CD4-positive, alpha-beta memory T cell (primary cell): ENCODE results near the gene LMF1. TPM values are rescaled to one million over a fixed set of nuclear protein-coding genes. Genes with fewer than 3 reads are reported as not detected.
A peak's percentile ranks its signal among the peaks of the same experiment; 100 is the strongest.

Experiments used
- CTCF ChIA-PET: fragments of 350-600 bp; sonication (Branson Sonifier 250); formaldehyde crosslinking; loops from one replicate; lab custom pipeline; 2021; ENCODE audit warnings: inconsistent platforms; ENCODE audit not compliant: partially characterized antibody; lab: Charles Lee
- POLR2A ChIA-PET: fragments of 350-600 bp; sonication (Branson Sonifier 250); formaldehyde crosslinking; loops from one replicate; lab custom pipeline; 2021; ENCODE audit not compliant: partially characterized antibody; lab: Charles Lee
- DNase-seq, 5 donors: peaks; one replicate each; pipeline versions ENCODE4 v3.0.0 to v3.0.0-alpha.2; 2020 to 2022; ENCODE audit warnings: mixed read lengths in 1 of 5
- H3K27ac ChIP-seq: one replicate; pipeline ENCODE4 v1.7.0; 2013; ENCODE audit warnings: low read depth, low read length
- H3K27me3 ChIP-seq: 2 replicates; pipeline ENCODE4 v1.7.0; 2013; ENCODE audit warnings: mild to moderate bottlenecking, low read length, moderate library complexity; ENCODE audit not compliant: insufficient read depth
- H3K36me3 ChIP-seq: 2 replicates; pipeline ENCODE4 v1.7.0; 2013; ENCODE audit warnings: mild to moderate bottlenecking, low read length, moderate library complexity; ENCODE audit not compliant: insufficient read depth
- H3K4me1 ChIP-seq: 2 replicates; pipeline ENCODE4 v1.7.0; 2013; ENCODE audit warnings: mild to moderate bottlenecking, low read length, moderate library complexity; ENCODE audit not compliant: insufficient read depth
- H3K4me3 ChIP-seq, 2 donors: one replicate each; pipeline ENCODE4 v1.7.0; 2013; ENCODE audit warnings: low read length in 2 of 2, mild to moderate bottlenecking in 1 of 2
- H3K9me3 ChIP-seq, 2 donors: one replicate each; pipeline ENCODE4 v1.7.0; 2013; ENCODE audit warnings: low read length in 2 of 2, control low read depth in 1 of 2; ENCODE audit not compliant: control insufficient read depth in 1 of 2
- H3K27ac Mint-ChIP-seq, 7 donors: one replicate each; pipeline ENCODE4 v1.8.0; 2020 to 2021; ENCODE audit warnings: mixed read lengths in 7 of 7, mild to moderate bottlenecking in 6 of 7, inconsistent platforms in 3 of 7, moderate library complexity in 3 of 7
- H3K27me3 Mint-ChIP-seq, 2 donors: one replicate each; pipeline ENCODE4 v1.8.0; 2020 to 2021; ENCODE audit warnings: mixed read lengths in 2 of 2
- H3K36me3 Mint-ChIP-seq, 2 donors: one replicate each; pipeline ENCODE4 v1.8.0; 2020 to 2021; ENCODE audit warnings: mixed read lengths in 2 of 2, inconsistent platforms in 1 of 2, mild to moderate bottlenecking in 1 of 2
- H3K4me1 Mint-ChIP-seq, 4 donors: one replicate each; pipeline ENCODE4 v1.8.0; 2020 to 2021; ENCODE audit warnings: mixed read lengths in 4 of 4, mild to moderate bottlenecking in 1 of 4
- H3K4me3 Mint-ChIP-seq, 8 donors: one replicate each; pipeline ENCODE4 v1.8.0; 2020 to 2021; ENCODE audit warnings: mixed read lengths in 8 of 8, mild to moderate bottlenecking in 7 of 8, moderate library complexity in 6 of 8, inconsistent platforms in 3 of 8
- H3K9me3 Mint-ChIP-seq, 8 donors: one replicate each; pipeline ENCODE4 v1.8.0; 2020 to 2021; ENCODE audit warnings: mixed read lengths in 8 of 8, mild to moderate bottlenecking in 5 of 8, inconsistent platforms in 3 of 8, moderate library complexity in 1 of 8
- intact Hi-C: fragments of 100-400 bp; cut with micrococcal nuclease; formaldehyde crosslinking; loops from one replicate; pipeline ENCODE4 v1.15.1; 2023
- polyA plus RNA-seq, 2 donors: library from polyadenylated mRNA; unstranded; fragments of 300-500 nt; fragmentation: Illumina TruSeq; gene quantifications; one replicate each; pipeline ENCODE4 v1.2.3, GENCODE V29; 2021
- total RNA-seq, 2 experiments: library from RNA; stranded (reverse); gene quantifications; one replicate each; pipeline ENCODE4 v1.2.3, GENCODE V29; 2021

The LMF1 gene
- total and polyA plus RNA-seq, 4 experiments from 2014 or later: 8.5 to 59.7 (median 32.6) TPM

DNA sequence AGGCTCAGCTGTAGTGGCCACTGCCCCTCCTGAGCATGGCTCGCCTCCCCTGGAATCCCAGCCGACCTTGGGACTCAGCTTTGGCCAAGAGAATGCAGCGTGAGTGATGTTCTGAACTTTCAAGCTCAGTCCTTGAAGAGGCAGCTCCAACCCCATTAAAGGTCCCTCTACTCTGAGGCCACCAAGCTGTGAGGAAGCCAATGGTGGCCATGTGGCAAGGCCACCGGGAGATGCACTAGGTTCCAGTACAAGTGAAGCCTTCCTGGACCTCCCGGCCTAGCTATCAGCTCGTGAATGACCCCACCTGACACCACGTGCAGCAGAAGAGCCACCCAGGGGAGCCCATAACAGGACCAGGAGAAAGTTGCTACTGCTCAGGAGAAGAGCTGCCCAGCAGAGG is 88.5 kb downstream of the LMF1 start:
- no peaks in the 10 kb centered on the region for H3K27me3 ChIP-seq
- intact Hi-C loops: no loop called here
- no peak overlapping the region for H3K4me3 Mint-ChIP-seq
- H3K4me3 ChIP-seq: no peak overlapping the region
- no peak for DNase-seq
- H3K27me3 Mint-ChIP-seq: no peaks in the 10 kb centered on the region
- H3K4me1 Mint-ChIP-seq: peaks cover 0 to 1% (median under 1%) of the 10 kb centered on the region in 4 donors
- H3K36me3 Mint-ChIP-seq: peaks cover 0 to 12% of the 10 kb centered on the region in 2 donors
- POLR2A ChIA-PET: no interaction called here
- CTCF ChIA-PET: no interaction called here
- H3K4me1 ChIP-seq: no peaks in the 10 kb centered on the region
- peaks cover 0 to 3% (median 0%) of the 10 kb centered on the region in 8 donors for H3K9me3 Mint-ChIP-seq
- no peak overlapping the region for H3K27ac Mint-ChIP-seq
- peaks cover 0 to 21% of the 10 kb centered on the region in 2 donors for H3K9me3 ChIP-seq
- no peaks in the 10 kb centered on the region for H3K36me3 ChIP-seq
- H3K27ac ChIP-seq: no peak overlapping the region

DNA sequence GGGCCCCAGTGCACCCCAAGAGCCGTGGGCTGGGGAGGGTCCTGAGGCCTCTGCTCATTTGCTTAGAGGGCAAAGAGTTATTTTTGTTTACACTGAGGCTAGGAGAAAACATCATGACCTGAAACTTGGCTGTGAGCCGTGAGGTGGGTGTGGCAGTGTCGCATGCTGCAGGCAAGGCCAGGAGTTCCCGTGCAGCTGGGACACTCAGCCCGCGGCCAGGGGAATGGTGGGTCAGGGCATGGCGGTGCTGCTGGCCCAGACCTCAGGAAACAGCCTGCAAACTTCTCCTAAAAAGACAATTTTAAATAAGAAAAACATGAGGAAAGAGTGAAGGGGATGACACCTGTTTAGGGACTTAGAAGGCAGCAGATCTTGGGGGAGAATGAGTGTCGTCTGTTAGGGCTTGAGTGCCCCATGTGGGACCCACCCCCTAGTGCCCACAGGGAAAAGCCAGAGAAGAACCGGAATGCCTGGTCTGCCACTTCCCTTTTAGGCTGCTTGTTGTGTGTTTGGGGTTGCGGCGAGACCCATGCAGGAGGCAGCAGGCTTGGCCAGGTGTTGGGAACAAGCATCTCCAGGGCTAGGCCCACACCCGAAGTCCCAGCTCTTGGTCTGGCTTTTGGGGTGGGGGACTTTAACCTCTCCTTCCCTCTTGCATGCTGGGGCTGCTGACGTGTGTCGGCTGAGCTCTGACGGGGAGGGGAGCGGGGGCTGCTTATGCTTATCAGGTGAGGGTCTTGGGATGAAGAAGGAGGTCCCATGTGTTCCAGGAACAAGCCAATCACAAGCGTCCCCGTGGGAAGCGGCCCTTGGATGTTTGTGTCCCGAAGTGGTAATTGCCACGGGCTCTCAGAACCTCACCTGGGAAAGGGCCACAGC is 89.3 kb downstream of the LMF1 start:
- DNase-seq: no peak
- H3K36me3 ChIP-seq: no peaks in the 10 kb centered on the region
- H3K27ac ChIP-seq: no peak overlapping the region
- H3K36me3 Mint-ChIP-seq: peaks cover 5 to 17% of the 10 kb centered on the region in 2 donors
- intact Hi-C loops: no loop called here
- peaks cover 0 to 21% of the 10 kb centered on the region in 2 donors for H3K9me3 ChIP-seq
- no peaks in the 10 kb centered on the region for H3K27me3 ChIP-seq
- ChIA-PET CTCF (no interaction called here), POLR2A (no interaction called here)
- peaks cover 0 to 3% (median 0%) of the 10 kb centered on the region in 8 donors for H3K9me3 Mint-ChIP-seq
- no peaks in the 10 kb centered on the region for H3K27me3 Mint-ChIP-seq
- H3K4me3 ChIP-seq: no peak overlapping the region
- H3K4me3 Mint-ChIP-seq: no peak overlapping the region
- peaks cover 0 to 4% (median under 1%) of the 10 kb centered on the region in 4 donors for H3K4me1 Mint-ChIP-seq
- H3K4me1 ChIP-seq: no peaks in the 10 kb centered on the region
- peak overlapping the region in 1 of 7 donors; percentile 18 for H3K27ac Mint-ChIP-seq

DNA sequence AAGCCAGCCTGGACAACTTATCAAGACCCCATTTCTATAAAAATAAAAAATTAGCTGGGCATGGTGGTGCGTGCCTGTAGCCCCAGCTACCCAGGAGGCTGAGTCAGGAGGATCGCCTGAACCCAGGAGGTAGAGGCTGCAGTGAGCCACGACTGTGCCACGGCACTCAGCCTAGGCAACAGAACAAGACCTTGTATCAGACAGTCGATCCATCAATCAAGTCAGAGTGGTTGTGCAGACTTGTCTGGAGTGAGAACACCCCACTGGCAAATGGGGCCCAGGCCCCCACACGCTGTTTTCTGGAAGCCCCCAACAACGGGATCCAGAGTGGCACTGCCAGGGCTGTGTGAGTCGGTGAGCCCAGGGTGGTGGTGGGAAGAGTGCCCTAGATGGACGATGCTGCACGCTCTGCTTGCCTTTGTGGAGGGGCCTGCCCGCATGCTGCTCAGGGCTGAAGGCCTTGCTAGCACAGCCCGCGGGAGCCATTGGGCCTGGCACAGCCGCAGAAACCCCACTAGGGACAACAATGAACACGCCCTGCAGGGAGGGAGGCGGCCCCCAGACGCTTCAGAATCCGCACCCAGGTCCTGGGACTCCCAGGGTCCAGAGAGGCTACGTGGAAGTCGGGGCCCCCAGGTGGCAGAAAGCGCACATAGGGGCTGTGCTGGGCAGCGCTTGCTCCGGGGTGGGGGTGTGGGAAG is 90.2 kb downstream of the LMF1 start:
- ChIA-PET CTCF (no interaction called here), POLR2A (no interaction called here)
- H3K4me1 Mint-ChIP-seq: peaks cover 0 to 4% (median under 1%) of the 10 kb centered on the region in 4 donors
- peaks cover 0 to 21% of the 10 kb centered on the region in 2 donors for H3K9me3 ChIP-seq
- no peak for DNase-seq
- H3K27me3 ChIP-seq: no peaks in the 10 kb centered on the region
- intact Hi-C loops: no loop called here
- no peak overlapping the region for H3K4me3 Mint-ChIP-seq
- H3K4me1 ChIP-seq: no peaks in the 10 kb centered on the region
- no peaks in the 10 kb centered on the region for H3K36me3 ChIP-seq
- H3K27ac Mint-ChIP-seq: no peak overlapping the region
- no peak overlapping the region for H3K4me3 ChIP-seq
- peaks cover 0 to 3% (median 0%) of the 10 kb centered on the region in 8 donors for H3K9me3 Mint-ChIP-seq
- H3K27me3 Mint-ChIP-seq: no peaks in the 10 kb centered on the region
- no peak overlapping the region for H3K27ac ChIP-seq
- peaks cover 6 to 18% of the 10 kb centered on the region in 2 donors for H3K36me3 Mint-ChIP-seq

DNA sequence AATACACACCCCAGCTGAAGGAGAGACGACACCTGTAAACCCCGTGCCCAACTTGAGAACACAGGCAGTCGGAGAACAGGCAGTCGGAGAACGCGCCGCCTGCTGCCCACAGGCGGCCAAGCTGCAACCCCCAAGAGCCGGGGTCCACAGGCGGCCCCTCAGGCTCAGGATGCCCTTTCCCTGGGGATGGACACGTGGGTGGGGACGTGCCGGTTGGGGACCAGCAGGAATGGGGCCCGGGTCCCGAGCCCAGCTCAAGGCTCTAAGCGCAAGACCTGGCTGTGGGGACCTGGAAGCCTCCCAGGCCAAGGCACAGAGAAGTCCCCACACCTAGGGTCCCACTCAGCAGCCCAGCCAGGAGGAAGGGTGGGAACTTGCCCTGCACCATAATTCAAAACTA is 90.8 kb downstream of the LMF1 start:
- Histone ChIP-seq H3K4me3 (no peak overlapping the region), H3K36me3 (no peaks in the 10 kb centered on the region), H3K9me3 (peaks cover 0 to 15% of the 10 kb centered on the region in 2 donors), H3K27me3 (no peaks in the 10 kb centered on the region), H3K4me1 (no peaks in the 10 kb centered on the region), H3K27ac (no peak overlapping the region)
- ChIA-PET POLR2A (no interaction called here), CTCF (no interaction called here)
- Mint-ChIP-seq H3K27me3 (no peaks in the 10 kb centered on the region), H3K27ac (no peak overlapping the region), H3K36me3 (peaks cover 6 to 20% of the 10 kb centered on the region in 2 donors), H3K4me3 (no peak overlapping the region), H3K9me3 (peaks cover 0 to 3% (median 0%) of the 10 kb centered on the region in 8 donors), H3K4me1 (peaks cover 0 to 4% (median under 1%) of the 10 kb centered on the region in 4 donors)
- no peak for DNase-seq
- intact Hi-C loops: no loop called here

DNA sequence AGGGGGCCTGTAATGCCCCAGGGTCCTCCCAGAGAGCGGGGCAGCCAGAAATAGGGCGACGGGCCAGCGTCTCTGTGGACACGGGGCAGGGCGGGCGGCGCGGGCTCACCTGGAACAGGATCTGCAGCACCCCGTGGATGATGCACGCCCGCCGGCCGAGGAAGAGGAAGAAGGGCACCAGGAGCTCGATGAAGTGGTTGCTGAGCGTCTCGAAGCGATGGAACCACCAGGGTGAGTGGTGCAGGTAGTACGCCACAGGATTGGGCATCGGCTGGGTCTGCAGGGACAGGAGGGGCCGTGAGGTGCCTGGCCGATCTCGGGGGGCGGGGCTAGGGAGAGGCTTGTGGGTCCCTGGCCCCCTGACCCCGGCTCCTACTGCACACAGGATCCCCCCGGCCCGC is 91.3 kb downstream of the LMF1 start:
- no peak overlapping the region for H3K4me3 Mint-ChIP-seq
- Histone ChIP-seq H3K27me3 (no peaks in the 10 kb centered on the region), H3K4me1 (no peaks in the 10 kb centered on the region), H3K4me3 (no peak overlapping the region), H3K36me3 (no peaks in the 10 kb centered on the region), H3K9me3 (peaks cover 0 to 10% of the 10 kb centered on the region in 2 donors), H3K27ac (no peak overlapping the region)
- DNase-seq: no peak
- no peak overlapping the region for H3K27ac Mint-ChIP-seq
- peaks cover 0 to 4% (median under 1%) of the 10 kb centered on the region in 4 donors for H3K4me1 Mint-ChIP-seq
- ChIA-PET POLR2A (no interaction called here), CTCF (no interaction called here)
- H3K36me3 Mint-ChIP-seq: peaks cover 6 to 23% of the 10 kb centered on the region in 2 donors
- H3K9me3 Mint-ChIP-seq: peaks cover 0 to 3% (median 0%) of the 10 kb centered on the region in 8 donors
- no peaks in the 10 kb centered on the region for H3K27me3 Mint-ChIP-seq
- intact Hi-C loops: no loop called here

DNA sequence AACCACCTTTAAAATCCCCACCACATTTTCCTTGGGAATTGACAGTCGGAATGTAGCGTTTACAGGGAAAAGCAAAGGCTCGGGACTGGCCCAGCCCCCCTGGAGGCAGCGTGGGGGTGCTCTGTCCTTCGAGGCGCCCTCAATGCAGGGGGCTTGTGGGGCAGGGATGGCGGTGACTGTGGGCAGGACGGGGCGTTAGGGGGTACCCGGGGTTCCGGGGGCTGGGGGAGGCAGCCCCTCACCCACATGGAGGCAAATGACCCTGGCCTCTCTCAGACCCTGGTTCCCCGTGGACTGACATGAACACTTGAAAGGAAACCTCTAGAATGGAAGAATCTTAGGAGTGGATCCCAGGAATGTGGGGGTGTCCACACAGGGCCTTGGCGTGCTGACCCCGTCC is 91.9 kb downstream of the LMF1 start:
- H3K4me3 ChIP-seq: no peak overlapping the region
- Mint-ChIP-seq H3K36me3 (peaks cover 7 to 23% of the 10 kb centered on the region in 2 donors), H3K4me1 (peaks cover 0 to 4% (median under 1%) of the 10 kb centered on the region in 4 donors), H3K27ac (no peak overlapping the region), H3K4me3 (no peak overlapping the region), H3K27me3 (no peaks in the 10 kb centered on the region), H3K9me3 (peaks cover 0 to 3% (median 0%) of the 10 kb centered on the region in 8 donors)
- no peak overlapping the region for H3K27ac ChIP-seq
- no peaks in the 10 kb centered on the region for H3K27me3 ChIP-seq
- H3K9me3 ChIP-seq: peaks cover 0 to 6% of the 10 kb centered on the region in 2 donors
- intact Hi-C loops: no loop called here
- no peak for DNase-seq
- no peaks in the 10 kb centered on the region for H3K36me3 ChIP-seq
- ChIA-PET CTCF (no interaction called here), POLR2A (no interaction called here)
- no peaks in the 10 kb centered on the region for H3K4me1 ChIP-seq
